Body of pancreas (tissue), 4 donors: Measurements from ENCODE around the gene C1R. TPM values are rescaled to one million over a fixed set of nuclear protein-coding genes. Genes with fewer than 3 reads are reported as not detected.

Experiments
- ATAC-seq: fragments of 150-250 bp; one replicate; pipeline ENCODE4 v1.9.1; 2016
- DNase-seq, 4 donors: peaks; one replicate each; pipeline ENCODE4 v3.0.0-alpha.2; 2019
- H3K27ac ChIP-seq, 4 donors: fragments of 200-600 bp; sonication (generic); 1 replicate in 3 of 4; 2 replicates in 1 of 4; pipeline versions ENCODE4 v1.5.1 to v1.6.1; 2016 to 2019; ENCODE audit warnings: mild to moderate bottlenecking in 1 of 4, mixed read lengths in 1 of 4, moderate library complexity in 1 of 4
- H3K27me3 ChIP-seq, 2 donors: fragments of 200-600 bp; sonication (generic); one replicate each; pipeline ENCODE4 v1.6.0; 2016; ENCODE audit warnings: mild to moderate bottlenecking in 1 of 2
- H3K36me3 ChIP-seq, 2 donors: fragments of 200-600 bp; sonication (generic); replicated peaks in 1 of 2; 2 replicates each; pipeline ENCODE4 v1.5.1; 2016; ENCODE audit warnings: low read depth in 2 of 2; ENCODE audit not compliant: insufficient read depth in 1 of 2
- H3K4me1 ChIP-seq: fragments of 200-600 bp; sonication (generic); one replicate; pipeline ENCODE4 v1.6.0; 2016
- H3K4me3 ChIP-seq, 2 donors: fragments of 200-600 bp; sonication (generic); 1 replicate in 1 of 2; 2 replicates in 1 of 2; pipeline ENCODE4 v1.5.1; 2016 to 2019
- H3K9me3 ChIP-seq, 3 donors: fragments of 200-600 bp; sonication (generic); 1 replicate in 2 of 3; 2 replicates in 1 of 3; pipeline ENCODE4 v1.5.1; 2016
- CTCF ChIP-seq, 7 experiments: fragments of 450-650 bp in 4 of 7; fragments of 200-600 bp in 3 of 7; sonication (generic) in 3 of 7; IDR thresholded peaks; one replicate each; pipeline ENCODE4 v1.5.1; 2016 to 2019; ENCODE audit warnings: antibody characterized with exemption in 7 of 7
- POLR2A ChIP-seq, 3 donors: fragments of 450-650 bp; IDR thresholded peaks; one replicate each; pipeline ENCODE4 v1.6.1; 2016; ENCODE audit warnings: antibody characterized with exemption in 3 of 3, mild to moderate bottlenecking in 2 of 3
- WGBS, 2 donors: methylation state at CpG; one replicate each; pipeline ENCODE4 v1.1.5; 2017; 5-methylcytosine and 5-hydroxymethylcytosine counted together
- intact Hi-C: fragments of 100-400 bp; cut with DNase I; formaldehyde crosslinking; loops from one replicate; pipeline ENCODE4 v1.15.1; 2023
- small RNA-seq: library from RNA; depleted of rRNA; stranded (forward); fragments of <200 nt; gene quantifications from one replicate; pipeline ENCODE3, GENCODE V24; 2016
- total RNA-seq, 2 donors: library from RNA; depleted of rRNA; stranded (reverse); fragments of >200 nt; gene quantifications; one replicate each; pipeline ENCODE4 v1.1.0, GENCODE V29; 2016

C1R gene
- total RNA-seq, 2 donors from 2014 or later = 113 to 133 TPM

- WGBS, 2 donors = 48 to 60% methylated on average over 2 of the region's 2 CpGs
- Histone ChIP-seq H3K27ac (no peak overlapping the region), H3K27me3 (no peaks in the 10 kb centered on the region), H3K9me3 (no peaks in the 10 kb centered on the region), H3K4me1 (no peaks in the 10 kb centered on the region), H3K4me3 (no peak overlapping the region), H3K36me3 (no peaks in the 10 kb centered on the region)
- DNase-seq (no peak), ATAC-seq (no peak)
- intact Hi-C loops = no loop called here
- no peak for TF ChIP-seq CTCF (IDR thresholded peaks at IDR 0.05)
- no peak for TF ChIP-seq POLR2A (IDR thresholded peaks at IDR 0.05)
These were observed 56.8 kb downstream of the C1R start for GRCh38 chr12:7035463-7035862.

GRCh38 chr12:7034464-7034863 lies 57.8 kb downstream of the C1R start:
- intact Hi-C loops = no loop called here
- WGBS, 2 donors = 50 to 68% methylated on average over 1 of the region's 1 CpG
- Histone ChIP-seq H3K4me1 (no peaks in the 10 kb centered on the region), H3K36me3 (no peaks in the 10 kb centered on the region), H3K27me3 (no peaks in the 10 kb centered on the region), H3K9me3 (no peaks in the 10 kb centered on the region), H3K27ac (no peak overlapping the region), H3K4me3 (no peak overlapping the region)
- DNase-seq (no peak), ATAC-seq (no peak)
- TF ChIP-seq CTCF (IDR thresholded peaks at IDR 0.05) = no peak
- TF ChIP-seq POLR2A (IDR thresholded peaks at IDR 0.05) = no peak

- H3K4me3 ChIP-seq = no peak overlapping the region
- no peak for TF ChIP-seq CTCF (IDR thresholded peaks at IDR 0.05)
- DNase-seq (no peak), ATAC-seq (no peak)
- 65% methylated on average over 2 of the region's 2 CpGs; no CpG with 5 or more reads in 1 of the 2 donors for WGBS, 2 donors
- no peak overlapping the region for H3K27ac ChIP-seq
- H3K9me3 ChIP-seq = no peaks in the 10 kb centered on the region
- H3K27me3 ChIP-seq = no peaks in the 10 kb centered on the region
- no peaks in the 10 kb centered on the region for H3K36me3 ChIP-seq
- no peaks in the 10 kb centered on the region for H3K4me1 ChIP-seq
- intact Hi-C loops = no loop called here
These were observed 59.3 kb downstream of the C1R start for GRCh38 chr12:7032990-7033389.

GRCh38 chr12:7031306-7031705 lies 60.9 kb downstream of the C1R start:
- Histone ChIP-seq H3K9me3 (no peaks in the 10 kb centered on the region), H3K27me3 (no peaks in the 10 kb centered on the region), H3K27ac (no peak overlapping the region), H3K4me1 (no peaks in the 10 kb centered on the region), H3K36me3 (no peaks in the 10 kb centered on the region), H3K4me3 (no peak overlapping the region)
- DNase-seq = no peak
- intact Hi-C loops = no loop called here
- ATAC-seq = no peak
- WGBS, 2 donors = 64 to 75% methylated on average over 5 to 6 of the region's 6 CpGs
- no peak for TF ChIP-seq POLR2A (IDR thresholded peaks at IDR 0.05)
- TF ChIP-seq CTCF (IDR thresholded peaks at IDR 0.05) = no peak

Small RNA genes lying within 50 kb of the gene (small RNA-seq; reads per million reads assigned to genes)
- not detected for gene AC006512.1
- not detected for gene RNU6-485P

Other genes with a start within 250 kb of the C1R start
- 1 to 10 TPM in 1 of 2 donors, under 1 TPM in 1; 0.52 to 2.3 TPM for gene CDCA3, start 241.2 kb downstream of the C1R start, total RNA-seq
- 10 to 100 TPM; 18.2 to 60.6 TPM for gene USP5, start 240.3 kb downstream of the C1R start, total RNA-seq
- gene TPI1, start 224.9 kb downstream of the C1R start, total RNA-seq = 100 to 1,000 TPM; 134 to 152 TPM
- gene SPSB2, start 219.1 kb downstream of the C1R start, total RNA-seq = 10 to 100 TPM in 1 of 2 donors, 1 to 10 TPM in 1; 2.6 to 11.9 TPM
- gene LRRC23, start 187.6 kb downstream of the C1R start, total RNA-seq = 10 to 100 TPM in 1 of 2 donors, 1 to 10 TPM in 1; 7.0 to 21.1 TPM
- gene ENO2, start 177.9 kb downstream of the C1R start, total RNA-seq = 10 to 100 TPM in 1 of 2 donors, 1 to 10 TPM in 1; 4.4 to 11.9 TPM
- gene ATN1, start 164.5 kb downstream of the C1R start, total RNA-seq = 10 to 100 TPM; 36.1 to 86.7 TPM
- not detected for gene RNU7-1, start 148.6 kb downstream of the C1R start, total RNA-seq
- gene C12orf57, start 148.4 kb downstream of the C1R start, total RNA-seq = 100 to 1,000 TPM; 219 to 302 TPM
- gene PTPN6, start 141.1 kb downstream of the C1R start, total RNA-seq = 10 to 100 TPM; 18.4 to 19.4 TPM
- gene PHB2, start 121.8 kb downstream of the C1R start, total RNA-seq = 100 to 1,000 TPM in 1 of 2 donors, 10 to 100 TPM in 1; 83.4 to 125 TPM
- 10 to 100 TPM in 1 of 2 donors, 1 to 10 TPM in 1; 8.3 to 15.5 TPM for gene EMG1, start 121.5 kb downstream of the C1R start, total RNA-seq
- gene LPCAT3, start 74.0 kb downstream of the C1R start, total RNA-seq = 10 to 100 TPM; 21.5 to 39.6 TPM
- gene C1S, start 31.7 kb downstream of the C1R start, total RNA-seq = 100 to 1,000 TPM; 105 to 157 TPM
- 10 to 100 TPM; 64.6 to 99.6 TPM for gene C1RL, start 16.8 kb upstream of the C1R start, total RNA-seq
- 1 to 10 TPM in 1 of 2 donors, not detected in 1; 1.3 TPM for gene RBP5, start 36.4 kb upstream of the C1R start, total RNA-seq
- 10 to 100 TPM; 27.5 to 64.9 TPM for gene CLSTN3, start 37.9 kb upstream of the C1R start, total RNA-seq
- gene PEX5, start 97.2 kb upstream of the C1R start, total RNA-seq = 10 to 100 TPM; 33.5 to 67.9 TPM
- not detected for gene ACSM4, start 211.6 kb upstream of the C1R start, total RNA-seq